OCI-LY3 (cell line): Measurements from ENCODE around the gene KCNN2.

ENCODE experiments used
- EZH2phosphoT487 ChIP-seq: fragments of 200-600 bp; shearing (Covaris generic); IDR thresholded peaks from 2 replicates; pipeline ENCODE4 v1.6.1; 2018; ENCODE audit warnings: antibody characterized with exemption, mixed run types, low read depth
- TF ChIP-seq, protein P1 (sequence below): fragments of 200-600, 300-600 bp; sonication (generic); IDR thresholded peaks from 2 replicates; pipeline ENCODE4 v1.5.1; 2014; ENCODE audit warnings: antibody characterized with exemption, low read length, low read depth

DNA sequence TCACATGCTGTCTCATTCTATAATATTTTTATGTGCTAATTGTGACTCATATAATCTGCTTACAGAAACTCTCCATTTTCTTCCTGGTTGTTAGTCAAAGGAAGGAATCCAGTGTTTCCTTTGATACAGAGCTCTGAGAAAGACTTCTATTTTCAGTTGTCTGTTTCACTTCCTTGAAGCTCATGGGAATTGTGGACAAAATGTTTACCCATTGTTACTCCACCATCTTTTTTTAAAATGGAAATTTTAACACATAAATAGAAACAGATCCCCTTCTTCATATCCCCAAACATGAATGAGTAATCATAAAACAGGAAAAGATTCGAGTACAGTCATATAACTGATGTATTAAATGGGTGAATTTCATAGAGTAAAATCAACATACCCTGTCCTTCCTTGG lies 42.0 kb upstream of the KCNN2 start:
- TF ChIP-seq, protein P1, sequence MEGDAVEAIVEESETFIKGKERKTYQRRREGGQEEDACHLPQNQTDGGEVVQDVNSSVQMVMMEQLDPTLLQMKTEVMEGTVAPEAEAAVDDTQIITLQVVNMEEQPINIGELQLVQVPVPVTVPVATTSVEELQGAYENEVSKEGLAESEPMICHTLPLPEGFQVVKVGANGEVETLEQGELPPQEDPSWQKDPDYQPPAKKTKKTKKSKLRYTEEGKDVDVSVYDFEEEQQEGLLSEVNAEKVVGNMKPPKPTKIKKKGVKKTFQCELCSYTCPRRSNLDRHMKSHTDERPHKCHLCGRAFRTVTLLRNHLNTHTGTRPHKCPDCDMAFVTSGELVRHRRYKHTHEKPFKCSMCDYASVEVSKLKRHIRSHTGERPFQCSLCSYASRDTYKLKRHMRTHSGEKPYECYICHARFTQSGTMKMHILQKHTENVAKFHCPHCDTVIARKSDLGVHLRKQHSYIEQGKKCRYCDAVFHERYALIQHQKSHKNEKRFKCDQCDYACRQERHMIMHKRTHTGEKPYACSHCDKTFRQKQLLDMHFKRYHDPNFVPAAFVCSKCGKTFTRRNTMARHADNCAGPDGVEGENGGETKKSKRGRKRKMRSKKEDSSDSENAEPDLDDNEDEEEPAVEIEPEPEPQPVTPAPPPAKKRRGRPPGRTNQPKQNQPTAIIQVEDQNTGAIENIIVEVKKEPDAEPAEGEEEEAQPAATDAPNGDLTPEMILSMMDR: no peak
- TF ChIP-seq EZH2phosphoT487: no peak
